KMS-11 (cell line): ENCODE data around the gene MSH3.
"Not testable (repeated sequence)": the region's sequence is repeated elsewhere in the genome, so short reads cannot be mapped to it uniquely, and the experiment has no call there.

Source experiments
- H2AFZ ChIP-seq: fragments of 200-600 bp; sonication (generic); 2 replicates; pipeline ENCODE4 v1.6.1; 2016; ENCODE audit warnings: antibody characterized with exemption, mixed run types, low read depth
- H3K27ac ChIP-seq: fragments of 200-600 bp; sonication (generic); 2 replicates; pipeline ENCODE4 v1.6.1; 2016; ENCODE audit warnings: mild to moderate bottlenecking, mixed run types
- H3K27me3 ChIP-seq: fragments of 200-600 bp; sonication (generic); 2 replicates; pipeline ENCODE4 v1.6.1; 2017; ENCODE audit warnings: mild to moderate bottlenecking, low read depth, mixed run types, moderate library complexity; ENCODE audit not compliant: insufficient read depth
- H3K36me3 ChIP-seq: fragments of 200-600 bp; sonication (generic); 2 replicates; pipeline ENCODE4 v1.6.1; 2017; ENCODE audit warnings: mild to moderate bottlenecking, mixed run types; ENCODE audit not compliant: insufficient read depth
- H3K4me1 ChIP-seq: fragments of 200-600 bp; sonication (generic); 2 replicates; pipeline ENCODE4 v1.6.1; 2016; ENCODE audit warnings: mild to moderate bottlenecking, low read depth, mixed run types; ENCODE audit not compliant: poor library complexity, severe bottlenecking
- H3K4me2 ChIP-seq: fragments of 200-600 bp; sonication (generic); 2 replicates; pipeline ENCODE4 v1.7.0; 2016; ENCODE audit warnings: mild to moderate bottlenecking, mixed run types
- H3K4me3 ChIP-seq: fragments of 200-600 bp; sonication (generic); IDR thresholded peaks from 2 replicates; pipeline ENCODE4 v1.6.1; 2017; ENCODE audit warnings: low read depth, low read length, mixed read lengths; ENCODE audit not compliant: insufficient read depth
- H3K79me2 ChIP-seq: fragments of 200-600 bp; sonication (generic); 2 replicates; pipeline ENCODE4 v1.6.1; 2016; ENCODE audit warnings: low read depth, mixed run types; ENCODE audit not compliant: insufficient read depth
- H3K9ac ChIP-seq: fragments of 200-600 bp; sonication (generic); 2 replicates; pipeline ENCODE4 v1.6.1; 2016; ENCODE audit warnings: mild to moderate bottlenecking, mixed run types
- H4K20me1 ChIP-seq: fragments of 200-600 bp; sonication (generic); 2 replicates; pipeline ENCODE4 v1.6.1; 2016; ENCODE audit warnings: mild to moderate bottlenecking, mixed run types; ENCODE audit not compliant: insufficient read depth
- CTCF ChIP-seq: fragments of 200-600 bp; sonication (generic); conservative IDR thresholded peaks from 2 replicates; pipeline ENCODE4 v1.6.1; 2017; ENCODE audit warnings: low read depth, mild to moderate bottlenecking, antibody characterized with exemption, low read length, moderate library complexity, mixed read lengths

MSH3 gene

GRCh38 chr5:80874162-80874561, 219.7 kb downstream of the MSH3 start:
- Histone ChIP-seq H3K27me3 (no peaks in the 10 kb centered on the region), H4K20me1 (no peaks in the 10 kb centered on the region), H3K4me2 (no peak overlapping the region), H3K4me1 (no peaks in the 10 kb centered on the region), H3K79me2 (no peaks in the 10 kb centered on the region), H3K4me3 (no peak overlapping the region), H3K27ac (no peak overlapping the region), H3K36me3 (no peaks in the 10 kb centered on the region; the same call in 1 of the 2 replicates), H2AFZ (no peak overlapping the region), H3K9ac (no peak overlapping the region)
- TF ChIP-seq CTCF, result no peak

GRCh38 chr5:80877592-80877991, 223.1 kb downstream of the MSH3 start:
- Histone ChIP-seq H3K9ac (no peak overlapping the region), H3K27me3 (no peaks in the 10 kb centered on the region), H3K79me2 (no peaks in the 10 kb centered on the region), H3K4me3 (no peak overlapping the region), H2AFZ (no peak overlapping the region), H3K4me2 (no peak overlapping the region), H3K36me3 (no peaks in the 10 kb centered on the region; the same call in 1 of the 2 replicates), H4K20me1 (no peaks in the 10 kb centered on the region), H3K27ac (no peak overlapping the region), H3K4me1 (no peaks in the 10 kb centered on the region)
- no peak for TF ChIP-seq CTCF

DNA sequence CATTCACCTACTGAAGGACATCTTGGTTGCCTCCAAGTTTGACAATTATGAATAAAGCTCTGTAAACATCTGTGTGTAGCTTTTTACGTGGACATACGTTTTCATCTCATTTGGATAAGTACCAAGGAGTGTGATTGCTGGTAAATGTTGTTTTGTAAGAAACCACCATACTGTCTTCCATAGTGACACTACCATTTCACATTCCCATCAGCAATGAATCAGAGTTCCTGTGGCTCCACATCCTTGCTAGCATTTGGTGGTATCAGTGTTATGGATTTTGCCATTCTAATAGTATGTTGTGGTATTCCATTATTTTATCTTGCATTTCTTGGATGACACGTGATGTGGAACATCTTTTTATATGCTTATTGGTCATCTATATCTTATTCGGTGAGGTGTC, 227.3 kb downstream of the MSH3 start:
- Histone ChIP-seq H3K27ac (no peak overlapping the region), H3K27me3 (no peaks in the 10 kb centered on the region), H3K4me3 (no peak overlapping the region), H3K36me3 (no peaks in the 10 kb centered on the region; the same call in 1 of the 2 replicates), H4K20me1 (no peaks in the 10 kb centered on the region), H3K9ac (no peak overlapping the region), H2AFZ (no peak overlapping the region), H3K79me2 (no peaks in the 10 kb centered on the region), H3K4me2 (no peak overlapping the region), H3K4me1 (no peaks in the 10 kb centered on the region)
- no peak for TF ChIP-seq CTCF

- not testable (repeated sequence) for H4K20me1 ChIP-seq, H3K27me3 ChIP-seq, H3K9ac ChIP-seq, H2AFZ ChIP-seq, H3K36me3 ChIP-seq, H3K79me2 ChIP-seq, H3K27ac ChIP-seq, H3K4me2 ChIP-seq, H3K4me3 ChIP-seq, H3K4me1 ChIP-seq
Observed at GRCh38 chr5:80883390-80883789, 228.9 kb downstream of the MSH3 start.

- Histone ChIP-seq H2AFZ (no peak overlapping the region), H4K20me1 (no peaks in the 10 kb centered on the region), H3K79me2 (no peaks in the 10 kb centered on the region), H3K27me3 (no peaks in the 10 kb centered on the region), H3K9ac (no peak overlapping the region), H3K4me2 (no peak overlapping the region), H3K27ac (no peak overlapping the region), H3K36me3 (no peaks in the 10 kb centered on the region), H3K4me3 (no peak overlapping the region), H3K4me1 (no peaks in the 10 kb centered on the region)
- TF ChIP-seq CTCF, result no peak
Observed at GRCh38 chr5:80884086-80884813, 229.8 kb downstream of the MSH3 start.
